G401 (cell line): Measurements from ENCODE around the gene CNFN. TPM values are rescaled to one million over a fixed set of nuclear protein-coding genes. Genes with fewer than 3 reads are reported as not detected.
"Not testable (repeated sequence)": the region's sequence is repeated elsewhere in the genome, so short reads cannot be mapped to it uniquely, and the experiment has no call there.

Source experiments
- DNase-seq: peaks from one replicate; pipeline ENCODE4 v3.0.0-alpha.2; 2015; ENCODE audit warnings: low spot score
- in situ Hi-C: cut with HindIII; loops from 2 replicates; pipeline ENCODE4 v1.10.0; 2016; ENCODE audit warnings: low sequenced_read_pairs, mixed read lengths
- total RNA-seq: library from RNA; depleted of rRNA; stranded (reverse); fragments of >200 nt; shearing (Covaris generic); gene quantifications from 2 replicates; pipeline ENCODE4 v1.2.3, GENCODE V29; 2014

Gene CNFN
- total RNA-seq, 1 experiment from 2014 or later = 3.9 TPM

DNA sequence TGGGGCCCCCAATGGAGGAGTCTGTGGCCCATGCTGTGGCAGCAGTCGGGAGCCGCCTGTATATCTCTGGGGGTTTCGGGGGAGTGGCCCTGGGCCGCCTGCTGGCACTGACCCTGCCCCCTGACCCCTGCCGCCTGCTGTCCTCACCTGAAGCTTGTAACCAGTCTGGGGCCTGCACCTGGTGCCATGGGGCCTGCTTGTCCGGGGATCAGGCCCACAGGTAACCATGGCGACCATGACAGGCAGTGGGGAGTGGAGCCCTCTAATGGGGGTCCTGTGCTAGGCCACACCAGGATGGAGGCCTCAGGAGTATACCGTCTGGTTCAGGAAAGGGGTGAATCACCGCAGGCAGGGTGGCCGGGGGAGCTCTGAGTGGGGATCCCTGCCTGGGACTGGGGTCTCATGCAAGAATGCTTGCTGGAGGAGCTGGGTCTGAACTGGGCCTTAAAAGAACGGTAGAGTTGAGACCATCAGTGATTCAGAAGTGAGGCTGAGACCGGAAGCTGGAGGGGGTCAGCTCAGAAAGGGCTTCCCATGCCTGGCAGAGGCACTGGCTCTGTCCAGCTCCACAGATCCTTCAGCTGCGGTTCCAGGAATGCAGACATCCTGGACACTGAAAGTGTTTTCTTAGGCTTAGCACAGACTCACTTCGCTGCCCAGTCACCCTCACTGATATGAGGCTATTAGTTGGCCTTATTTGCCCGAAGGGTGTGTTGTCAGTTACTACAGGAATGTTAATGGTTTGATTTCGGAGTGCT is 29.1 kb downstream of the CNFN start:
- in situ Hi-C loops = no loop called here
- DNase-seq = no peak

DNA sequence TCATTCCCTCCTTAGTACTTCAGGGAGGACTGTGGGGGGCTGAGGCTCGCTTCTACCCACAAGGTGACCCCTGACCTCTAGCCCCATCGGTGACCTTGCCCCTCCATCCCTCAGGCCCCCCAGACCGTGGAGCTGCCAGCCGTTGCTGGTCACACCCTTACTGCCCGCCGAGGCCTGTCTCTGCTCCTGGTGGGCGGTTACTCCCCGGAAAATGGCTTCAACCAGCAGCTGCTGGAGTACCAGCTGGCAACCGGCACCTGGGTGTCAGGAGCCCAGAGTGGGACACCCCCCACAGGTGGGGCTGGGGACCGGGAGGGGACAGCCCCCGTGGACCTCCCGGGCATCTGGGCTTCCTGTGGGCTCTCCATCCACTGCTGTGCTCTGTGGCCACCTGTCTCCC is 32.8 kb downstream of the CNFN start:
- no peak for DNase-seq
- in situ Hi-C loops = no loop called here

DNA sequence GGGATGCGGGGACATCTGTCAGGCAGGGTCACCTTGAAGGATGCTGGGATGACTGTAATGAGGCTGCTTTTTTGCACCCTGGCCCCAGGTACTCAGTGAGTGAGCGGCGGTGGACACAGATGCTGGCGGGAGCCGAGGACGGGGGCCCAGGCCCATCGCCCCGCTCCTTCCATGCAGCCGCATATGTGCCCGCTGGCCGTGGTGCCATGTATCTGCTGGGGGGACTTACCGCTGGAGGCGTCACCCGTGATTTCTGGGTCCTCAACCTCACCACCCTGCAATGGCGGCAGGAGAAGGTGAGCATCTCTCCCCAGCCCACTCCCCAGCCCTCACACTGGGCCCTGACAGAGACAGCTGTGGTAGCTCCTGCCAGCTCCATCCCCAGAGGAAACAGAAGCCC is 33.4 kb downstream of the CNFN start:
- in situ Hi-C loops = no loop called here

DNA sequence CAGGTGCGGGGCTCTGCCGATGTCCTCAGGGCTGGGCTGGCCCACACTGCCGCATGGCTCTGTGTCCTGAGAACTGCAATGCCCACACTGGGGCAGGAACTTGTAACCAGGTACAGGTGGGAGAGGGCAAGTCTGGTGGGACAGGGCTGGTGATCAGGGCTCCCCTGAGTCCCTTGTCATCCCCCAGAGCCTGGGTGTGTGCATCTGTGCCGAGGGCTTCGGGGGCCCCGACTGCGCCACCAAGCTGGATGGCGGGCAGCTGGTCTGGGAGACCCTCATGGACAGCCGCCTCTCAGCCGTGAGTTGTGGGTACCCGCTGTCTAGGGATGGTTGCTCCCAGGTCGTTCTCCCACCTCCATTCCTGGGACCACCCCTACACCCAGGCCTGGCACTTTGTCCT is 34.2 kb downstream of the CNFN start:
- DNase-seq = no peak
- in situ Hi-C loops = no loop called here

More for the DNA sequence above, 33.4 kb downstream of the CNFN start:
- DNase-seq = no peak

DNA sequence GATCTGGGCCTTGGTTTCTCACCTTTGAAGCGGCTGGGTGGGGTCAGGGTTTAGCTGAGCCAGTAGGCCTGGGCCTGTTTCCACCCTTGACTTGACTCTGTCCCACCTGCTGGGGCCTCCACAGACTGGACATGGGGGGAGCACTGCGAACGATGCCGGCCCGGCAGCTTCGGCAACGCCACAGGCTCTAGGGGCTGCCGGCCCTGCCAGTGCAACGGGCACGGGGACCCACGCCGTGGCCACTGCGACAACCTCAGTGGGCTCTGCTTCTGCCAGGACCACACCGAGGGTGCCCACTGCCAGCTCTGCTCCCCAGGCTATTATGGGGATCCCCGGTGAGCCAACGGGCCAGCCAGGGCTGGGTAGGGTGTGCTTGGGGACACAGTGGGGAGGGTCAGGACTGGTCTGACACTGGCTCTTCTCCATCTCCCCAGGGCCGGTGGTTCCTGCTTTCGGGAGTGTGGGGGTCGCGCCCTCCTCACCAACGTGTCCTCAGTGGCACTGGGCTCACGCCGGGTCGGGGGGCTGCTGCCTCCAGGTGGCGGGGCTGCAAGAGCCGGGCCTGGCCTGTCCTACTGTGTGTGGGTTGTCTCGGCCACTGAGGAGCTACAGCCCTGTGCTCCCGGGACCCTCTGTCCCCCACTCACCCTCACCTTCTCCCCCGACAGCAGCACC is 36.6 kb downstream of the CNFN start:
- no peak for DNase-seq
- in situ Hi-C loops = no loop called here

DNA sequence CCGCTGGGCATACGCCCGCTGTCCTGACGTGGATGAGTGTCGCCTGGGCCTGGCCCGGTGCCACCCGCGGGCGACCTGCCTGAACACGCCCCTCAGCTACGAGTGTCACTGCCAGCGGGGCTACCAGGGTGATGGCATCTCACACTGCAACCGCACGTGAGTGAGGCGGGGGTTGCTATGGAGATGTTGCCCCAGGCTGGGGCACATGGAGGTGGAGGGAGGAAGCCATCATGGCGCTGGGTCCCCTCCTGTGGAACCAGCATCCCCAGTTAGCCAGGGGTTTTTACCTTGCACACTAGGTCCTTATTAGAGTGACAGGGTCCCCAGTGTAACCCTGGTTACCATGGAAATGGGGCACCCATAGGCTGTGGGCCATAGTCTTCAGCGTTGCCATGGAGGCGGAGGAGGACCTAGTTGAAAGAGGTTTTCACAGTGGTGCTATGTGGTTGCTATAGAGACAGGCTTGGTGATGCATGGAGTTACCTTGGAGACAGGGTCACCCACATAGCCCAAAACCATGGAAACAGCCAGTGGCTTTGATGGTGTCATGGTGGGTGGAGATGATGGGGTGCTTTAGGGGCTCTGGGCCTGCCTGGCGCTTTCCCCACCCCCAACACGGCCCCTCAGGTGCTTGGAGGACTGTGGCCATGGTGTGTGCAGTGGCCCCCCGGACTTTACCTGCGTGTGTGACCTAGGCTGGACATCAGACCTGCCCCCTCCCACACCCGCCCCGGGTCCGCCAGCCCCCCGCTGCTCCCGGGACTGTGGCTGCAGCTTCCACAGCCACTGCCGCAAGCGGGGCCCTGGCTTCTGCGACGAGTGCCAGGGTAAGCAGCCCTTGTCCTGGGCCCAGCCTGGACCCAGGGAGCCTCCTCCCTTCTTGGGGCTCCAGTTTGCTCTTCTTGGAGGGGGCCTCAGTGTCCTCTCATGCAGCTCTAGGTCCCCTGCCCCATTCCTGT is 37.5 kb downstream of the CNFN start:
- DNase-seq = peak; percentile 62
- in situ Hi-C loops = no loop called here

DNA sequence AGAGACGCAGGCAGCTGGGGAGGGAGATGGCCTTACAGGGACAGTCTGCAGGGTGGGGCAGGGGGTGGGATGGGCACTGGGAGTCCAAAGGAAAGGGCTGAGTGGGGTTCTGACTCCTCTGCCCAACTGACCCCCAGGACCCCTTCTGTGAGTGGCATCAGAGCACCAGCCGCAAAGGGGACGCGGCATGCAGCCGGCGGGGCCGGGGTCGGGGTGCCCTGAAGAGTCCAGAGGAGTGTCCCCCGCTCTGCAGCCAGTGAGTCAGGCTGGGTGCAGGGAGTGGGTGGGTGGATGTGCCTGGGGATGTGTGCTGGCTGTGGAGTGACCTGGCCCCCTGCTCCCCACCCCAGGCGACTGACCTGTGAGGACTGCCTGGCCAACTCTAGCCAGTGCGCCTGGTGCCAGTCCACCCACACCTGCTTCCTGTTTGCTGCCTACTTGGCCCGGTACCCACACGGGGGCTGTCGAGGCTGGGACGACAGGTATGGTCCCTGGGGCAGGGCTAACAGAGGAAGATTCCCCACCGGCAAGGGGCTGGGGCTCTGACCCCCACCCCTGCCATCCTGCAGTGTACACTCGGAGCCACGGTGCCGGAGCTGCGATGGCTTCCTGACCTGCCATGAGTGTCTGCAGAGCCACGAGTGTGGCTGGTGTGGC is 38.9 kb downstream of the CNFN start:
- in situ Hi-C loops = no loop called here
- DNase-seq = no peak

DNA sequence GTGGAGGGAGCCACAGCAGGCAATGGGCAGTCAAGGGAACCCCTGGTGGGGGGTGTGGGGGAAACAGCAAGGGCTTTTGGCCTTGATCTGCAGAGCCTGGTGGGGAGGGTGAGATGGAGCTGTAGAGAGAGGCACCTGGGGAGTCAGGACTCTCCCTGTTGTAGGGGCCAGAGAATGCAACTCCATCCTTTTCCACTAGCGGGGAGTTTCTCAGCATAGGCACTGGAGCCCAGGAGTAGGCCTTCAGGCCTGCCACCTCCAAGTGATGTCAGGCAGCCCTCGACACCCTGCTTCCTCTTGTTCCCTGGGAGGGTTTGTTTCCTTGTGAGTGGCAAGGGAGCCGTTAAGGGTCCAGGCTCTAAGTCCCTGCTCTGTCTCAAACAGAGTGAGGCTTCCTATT is 39.7 kb downstream of the CNFN start:
- in situ Hi-C loops = no loop called here
- no peak for DNase-seq

DNA sequence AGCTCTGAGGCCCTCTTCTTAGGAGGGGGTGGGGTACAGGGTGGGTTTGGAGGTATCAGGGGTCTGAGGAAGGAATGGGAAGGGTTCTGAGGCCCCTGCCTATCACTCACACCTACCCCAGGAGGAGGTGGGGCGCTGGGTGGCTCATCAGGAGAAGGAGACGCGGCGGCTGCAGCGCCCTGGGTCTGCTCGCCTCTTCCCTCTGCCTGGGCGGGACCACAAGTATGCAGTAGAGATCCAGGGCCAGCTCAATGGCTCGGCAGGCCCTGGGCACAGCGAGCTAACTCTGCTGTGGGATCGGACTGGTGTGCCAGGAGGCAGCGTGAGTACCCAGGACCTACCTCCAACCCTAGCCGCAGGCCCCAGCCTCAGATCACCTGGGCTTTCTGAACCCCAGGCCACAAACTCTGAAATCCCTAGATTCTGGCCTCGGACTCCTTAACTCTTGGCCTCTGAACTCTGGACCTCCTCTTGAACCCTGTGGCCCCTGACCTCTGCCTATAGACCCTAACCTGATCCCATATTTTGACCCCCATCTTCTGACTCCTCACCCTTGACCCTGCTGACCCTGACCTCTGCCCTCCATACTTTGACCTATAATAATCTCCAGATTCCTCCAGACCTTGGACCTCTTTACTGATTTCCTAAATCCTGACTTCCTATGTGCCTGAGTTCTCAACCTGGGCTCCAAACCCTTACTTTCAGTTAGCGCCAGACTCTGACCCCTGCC is 40.6 kb downstream of the CNFN start:
- no peak for DNase-seq
- in situ Hi-C loops = no loop called here

DNA sequence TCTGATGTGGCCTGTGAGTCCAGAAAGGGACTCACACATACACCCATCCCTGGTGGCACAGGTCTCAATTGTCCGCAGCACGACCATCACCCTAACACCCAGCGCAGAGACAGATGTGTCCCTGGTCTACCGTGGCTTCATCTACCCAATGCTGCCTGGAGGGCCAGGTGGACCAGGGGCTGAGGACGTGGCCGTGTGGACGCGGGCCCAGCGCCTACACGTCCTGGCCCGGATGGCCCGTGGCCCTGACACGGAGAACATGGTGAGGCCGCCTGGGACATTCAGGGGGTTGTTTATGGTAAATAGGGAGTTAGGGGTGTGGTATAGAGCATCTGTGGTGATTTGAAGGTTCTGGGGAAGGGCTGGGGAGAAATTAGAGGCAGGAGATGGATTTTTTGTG is 41.9 kb downstream of the CNFN start:
- in situ Hi-C loops = no loop called here
- no peak for DNase-seq

DNA sequence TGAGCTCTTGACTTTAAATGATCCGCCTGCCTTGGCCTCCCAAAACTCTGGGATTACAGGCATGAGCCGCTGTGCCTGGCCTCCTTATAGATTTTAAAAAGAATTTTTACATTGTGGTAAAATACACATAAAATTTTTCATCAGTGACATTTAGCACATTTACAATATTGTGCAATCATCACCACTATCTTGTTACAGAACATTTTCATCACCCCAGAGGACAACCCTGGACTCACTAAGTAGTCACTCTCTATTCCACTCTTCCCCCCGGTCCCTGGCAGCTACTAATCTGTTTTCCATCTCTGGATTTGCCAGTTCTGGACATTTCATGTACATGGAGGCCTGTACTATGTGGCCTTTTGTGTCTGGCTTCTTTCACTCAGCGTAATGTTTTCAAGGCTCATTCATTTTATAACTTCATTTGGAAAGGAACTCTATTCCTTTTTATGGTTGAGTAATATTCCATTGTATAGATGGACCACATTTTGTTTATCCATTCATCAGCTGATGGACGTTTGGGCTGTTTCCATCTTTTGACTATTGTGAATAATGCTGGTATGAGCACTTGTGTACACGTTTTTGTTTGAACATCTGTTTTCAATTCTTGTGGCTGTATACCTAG is 44.8 kb downstream of the CNFN start:
- DNase-seq = no peak
- in situ Hi-C loops = no loop called here

DNA sequence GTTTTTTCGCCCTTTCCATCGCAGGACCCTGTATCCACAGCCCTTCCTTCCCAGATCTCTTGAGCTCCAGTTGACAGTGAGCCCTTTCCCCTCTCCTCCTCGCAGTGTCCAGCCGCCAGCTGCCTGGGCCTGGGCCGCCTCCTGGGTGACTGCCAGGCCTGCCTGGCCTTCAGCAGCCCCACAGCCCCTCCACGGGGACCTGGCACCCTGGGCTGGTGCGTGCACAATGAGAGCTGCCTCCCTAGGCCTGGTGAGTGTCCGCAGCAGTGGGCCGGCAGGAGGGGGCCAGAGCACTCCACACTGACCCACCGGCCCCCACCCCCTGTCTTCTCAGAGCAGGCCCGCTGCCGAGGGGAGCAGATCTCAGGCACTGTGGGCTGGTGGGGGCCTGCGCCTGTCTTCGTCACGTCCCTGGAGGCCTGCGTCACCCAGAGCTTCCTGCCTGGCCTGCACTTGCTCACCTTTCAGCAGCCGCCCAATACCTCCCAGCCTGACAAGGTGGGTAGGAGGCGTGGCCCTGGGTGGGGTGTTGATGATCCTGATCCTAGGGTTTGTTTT is 45.7 kb downstream of the CNFN start:
- in situ Hi-C loops = no loop called here
- DNase-seq = no peak

DNA sequence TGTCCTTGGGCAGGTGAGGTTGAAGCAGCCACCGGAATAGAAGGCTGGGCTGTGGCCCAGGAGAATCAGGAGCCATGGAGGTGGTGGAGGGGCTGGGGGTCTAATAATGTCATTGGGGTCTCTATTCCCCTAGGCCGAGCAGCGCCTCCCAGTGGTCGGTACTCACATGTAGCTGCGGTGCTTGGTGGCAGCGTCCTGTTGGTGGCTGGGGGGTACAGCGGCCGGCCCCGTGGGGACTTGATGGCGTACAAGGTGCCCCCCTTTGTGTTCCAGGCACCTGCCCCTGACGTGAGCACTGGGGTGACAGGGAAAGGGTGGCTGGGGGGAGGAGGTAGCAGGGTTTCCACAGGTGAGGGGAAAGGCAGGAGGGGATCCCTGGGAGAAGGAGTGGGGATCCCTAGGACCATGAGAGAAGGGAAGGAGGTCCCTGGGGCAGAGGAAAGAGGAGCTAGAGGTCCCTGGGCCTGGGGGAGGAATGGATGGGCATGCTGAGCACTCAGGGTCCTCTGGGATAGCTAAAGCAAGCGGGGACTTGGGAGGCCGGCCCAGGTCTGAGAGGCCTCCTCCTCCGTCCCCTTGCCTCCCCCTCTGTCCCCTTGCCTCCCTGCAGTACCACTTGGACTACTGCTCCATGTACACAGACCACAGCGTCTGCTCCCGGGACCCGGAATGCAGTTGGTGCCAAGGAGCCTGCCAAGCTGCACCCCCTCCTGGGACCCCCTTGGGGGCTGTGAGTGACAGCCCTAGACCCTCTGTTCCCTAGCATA is 46.6 kb downstream of the CNFN start:
- no peak for DNase-seq
- in situ Hi-C loops = no loop called here

DNA sequence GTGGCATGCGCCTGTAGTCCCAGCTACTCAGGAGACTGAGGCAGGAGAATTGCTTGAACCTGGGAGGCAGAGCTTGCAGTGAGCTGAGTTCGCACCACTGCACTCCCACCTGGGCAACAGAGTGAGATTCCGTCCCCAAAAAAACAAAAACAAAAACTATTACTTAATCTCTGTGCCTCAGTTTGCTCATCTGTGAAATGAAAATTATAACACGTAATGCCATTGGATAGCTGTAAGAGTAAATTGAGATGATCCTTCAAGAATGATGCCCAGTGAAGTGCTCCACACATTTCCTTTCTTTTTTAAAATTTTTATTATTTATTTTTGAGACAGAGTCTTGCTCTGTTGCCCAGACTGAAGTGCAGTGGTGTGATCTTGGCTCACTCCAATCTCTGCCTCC is 50.2 kb downstream of the CNFN start:
- DNase-seq, in situ Hi-C loops: not testable (repeated sequence)

DNA sequence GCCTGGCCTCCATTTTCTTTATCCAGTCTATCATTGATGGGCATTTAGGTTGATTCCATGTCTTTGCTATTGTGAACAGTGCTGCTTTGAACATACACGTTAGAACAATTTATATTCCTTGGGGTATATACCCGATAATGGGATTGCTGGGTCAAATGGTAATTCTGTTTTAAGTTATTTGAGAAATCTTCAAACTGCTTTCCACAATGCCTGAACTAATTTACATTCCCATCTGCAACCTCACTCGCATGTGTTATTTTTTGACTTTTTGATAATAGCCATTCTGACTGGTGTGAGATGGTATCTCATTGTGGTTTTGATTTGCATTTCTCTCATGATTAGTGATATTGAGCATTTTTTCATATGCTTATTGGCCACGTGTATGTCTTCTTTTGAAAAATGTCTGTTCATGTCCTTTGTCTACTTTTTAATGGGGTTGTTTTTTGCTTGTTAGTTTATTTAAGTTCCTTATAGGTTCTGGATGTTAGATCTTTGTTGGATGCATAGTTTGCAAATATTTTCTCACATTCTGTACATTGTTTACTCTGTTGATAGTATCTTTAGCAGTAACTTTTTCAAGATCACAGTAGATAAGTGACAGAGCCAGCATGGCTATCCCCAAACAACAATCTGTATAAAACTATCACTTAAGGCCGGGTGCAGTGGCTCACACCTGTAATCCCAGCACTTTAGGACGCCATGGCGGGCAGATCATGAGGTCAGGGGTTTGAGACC is 50.8 kb downstream of the CNFN start:
- in situ Hi-C loops, DNase-seq: not testable (repeated sequence)
